HepG2 (cell line): Measurements from ENCODE around the gene NHP2. TPM values are rescaled to one million over a fixed set of nuclear protein-coding genes. Genes with fewer than 3 reads are reported as not detected.

Source experiments
- DNMT3B ChIP-seq: conservative IDR thresholded peaks from 2 replicates; pipeline ENCODE4 v1.6.1; 2016; ENCODE audit warnings: missing biosample characterization, control low read depth
- EEA1 ChIP-seq: sonication (generic); formaldehyde crosslinking; IDR thresholded peaks from 2 replicates; pipeline ENCODE4 v1.5.1; 2020; ENCODE audit warnings: mild to moderate bottlenecking, missing genetic modification reagents, borderline replicate concordance
- KDM6A ChIP-seq: IDR thresholded peaks from 2 replicates; pipeline ENCODE4 v1.6.1; 2016; ENCODE audit warnings: low read depth
- MAFG ChIP-seq: sonication (generic); formaldehyde crosslinking; IDR thresholded peaks from 2 replicates; pipeline ENCODE4 v1.5.1; 2020; ENCODE audit warnings: mild to moderate bottlenecking, missing genetic modification reagents
- SETDB1 ChIP-seq: sonication (generic); formaldehyde crosslinking; IDR thresholded peaks from 2 replicates; pipeline ENCODE4 v1.5.1; 2020; ENCODE audit warnings: missing genetic modification reagents, mild to moderate bottlenecking, borderline replicate concordance
- SOX5 ChIP-seq: IDR thresholded peaks from 2 replicates; pipeline ENCODE4 v1.6.1; 2016; ENCODE audit warnings: borderline replicate concordance
- TBP ChIP-seq: sonication (generic); formaldehyde crosslinking; IDR thresholded peaks from 2 replicates; pipeline ENCODE4 v1.5.0; 2020; ENCODE audit warnings: missing genetic modification reagents
- ZNF713 ChIP-seq: sonication (generic); formaldehyde crosslinking; IDR thresholded peaks from 2 replicates; pipeline ENCODE4 v1.4.0; 2020; ENCODE audit warnings: mild to moderate bottlenecking, missing genetic modification reagents
- polyA plus RNA-seq, 8 experiments: library from polyadenylated mRNA; depleted of rRNA in 3 of 8; stranded (reverse) in 7 of 8; unstranded in 1 of 8; fragments of >200 nt; fragmentation: Illumina TruSeq in 4 of 8; extraction: Trizol in 4 of 8; gene quantifications; 2 replicates each; pipeline versions ENCODE4 v1.2.1 to v1.2.3, GENCODE V29; 2011 to 2016; ENCODE audit warnings: low read depth in 4 of 8, missing spikeins in 1 of 8, mixed read lengths in 1 of 8; ENCODE audit not compliant: insufficient read depth in 1 of 8
- total RNA-seq, 5 experiments: library from RNA; depleted of rRNA; stranded (reverse); fragments of >200 nt; fragmentation: Illumina TruSeq; extraction: Trizol; gene quantifications; 2 replicates each; pipeline ENCODE4 v1.2.3, GENCODE V29; 2016; ENCODE audit warnings: low read depth in 1 of 5
- TF ChIP-seq, protein P1 (sequence below): sonication (generic); formaldehyde crosslinking; IDR thresholded peaks from 2 replicates; pipeline ENCODE4 v1.8.0; 2022; ENCODE audit warnings: mild to moderate bottlenecking, missing genetic modification reagents; ENCODE audit not compliant: insufficient replicate concordance
- TF ChIP-seq, protein P2 (sequence below): sonication (generic); formaldehyde crosslinking; conservative IDR thresholded peaks from 2 replicates; pipeline ENCODE4 v1.5.0; 2020; ENCODE audit warnings: missing genetic modification reagents
- TF ChIP-seq, protein P3 (sequence below): sonication (generic); formaldehyde crosslinking; IDR thresholded peaks from 2 replicates; pipeline ENCODE4 v1.4.0; 2020; ENCODE audit warnings: missing genetic modification reagents, borderline replicate concordance
- TF ChIP-seq, protein P4 (sequence below): sonication (generic); formaldehyde crosslinking; IDR thresholded peaks from 2 replicates; pipeline ENCODE4 v1.4.0; 2020; ENCODE audit warnings: missing genetic modification reagents
- TF ChIP-seq, protein P5 (sequence below): sonication (generic); formaldehyde crosslinking; IDR thresholded peaks from 2 replicates; pipeline ENCODE4 v1.8.1; 2023; ENCODE audit warnings: missing genetic modification reagents, mild to moderate bottlenecking, borderline replicate concordance
- TF ChIP-seq, protein P6 (sequence below): sonication (generic); formaldehyde crosslinking; conservative IDR thresholded peaks from 2 replicates; pipeline ENCODE4 v1.8.0; 2022; ENCODE audit warnings: low read depth, missing genetic modification reagents
- TF ChIP-seq, protein P7 (sequence below): sonication (generic); formaldehyde crosslinking; IDR thresholded peaks from 2 replicates; pipeline ENCODE4 v1.4.0; 2020; ENCODE audit warnings: missing genetic modification reagents

The NHP2 gene
- total and polyA plus RNA-seq, 2 of the 13 experiments (the other 11 are each of a cell fraction or from before 2014, with no cell fraction given): 56.2 to 96.1 TPM

DNA sequence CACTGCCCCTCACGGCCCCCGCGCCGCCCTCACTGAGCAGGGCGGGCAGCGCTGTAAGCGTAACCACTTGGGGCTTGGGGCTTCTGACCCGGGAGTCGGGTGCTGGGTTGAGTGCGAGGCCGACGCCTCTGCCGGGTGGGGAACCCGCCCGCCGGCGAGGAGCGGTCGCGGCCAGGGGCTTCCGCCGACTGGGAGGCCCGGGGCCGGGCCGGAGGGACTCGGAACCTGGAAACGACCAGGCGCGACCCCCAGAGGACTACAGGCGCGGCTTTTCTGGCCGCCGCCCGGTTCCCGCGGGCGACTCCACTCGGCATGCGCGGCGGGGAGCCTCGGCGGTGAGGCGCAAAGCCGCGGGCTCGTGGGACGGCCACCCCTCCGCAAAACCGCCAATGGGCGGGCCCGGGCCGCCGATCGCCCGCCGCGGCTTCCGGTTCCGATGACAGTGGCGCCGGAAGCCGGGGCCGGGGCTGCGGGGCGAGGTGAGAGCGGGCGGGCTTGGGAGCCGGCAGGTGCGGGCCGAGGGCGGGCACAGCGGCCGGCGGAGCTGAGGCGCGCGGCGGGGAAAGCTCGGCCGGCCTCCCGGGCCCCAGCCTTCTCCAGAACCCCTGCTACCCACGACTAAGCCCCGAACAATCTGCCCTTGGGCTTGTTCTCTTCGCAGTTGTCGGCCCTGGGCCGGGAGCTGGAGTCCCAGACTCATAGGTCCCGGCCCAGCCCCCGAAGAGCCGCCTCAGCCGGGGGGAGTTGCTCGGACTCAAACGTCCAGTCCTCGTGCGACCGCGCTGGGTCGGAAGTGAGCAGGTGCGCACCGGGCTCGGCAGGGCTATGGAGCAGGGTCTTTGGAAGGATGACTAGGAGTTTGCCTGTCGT lies 22.9 kb downstream of the NHP2 start, which contains the start of gene RMND5B (continued):
- TF ChIP-seq, protein P1, sequence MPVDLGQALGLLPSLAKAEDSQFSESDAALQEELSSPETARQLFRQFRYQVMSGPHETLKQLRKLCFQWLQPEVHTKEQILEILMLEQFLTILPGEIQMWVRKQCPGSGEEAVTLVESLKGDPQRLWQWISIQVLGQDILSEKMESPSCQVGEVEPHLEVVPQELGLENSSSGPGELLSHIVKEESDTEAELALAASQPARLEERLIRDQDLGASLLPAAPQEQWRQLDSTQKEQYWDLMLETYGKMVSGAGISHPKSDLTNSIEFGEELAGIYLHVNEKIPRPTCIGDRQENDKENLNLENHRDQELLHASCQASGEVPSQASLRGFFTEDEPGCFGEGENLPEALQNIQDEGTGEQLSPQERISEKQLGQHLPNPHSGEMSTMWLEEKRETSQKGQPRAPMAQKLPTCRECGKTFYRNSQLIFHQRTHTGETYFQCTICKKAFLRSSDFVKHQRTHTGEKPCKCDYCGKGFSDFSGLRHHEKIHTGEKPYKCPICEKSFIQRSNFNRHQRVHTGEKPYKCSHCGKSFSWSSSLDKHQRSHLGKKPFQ (CRISPR knock-in tag): no peak
- TF ChIP-seq MAFG (CRISPR knock-in tag): no peak
- no peak for TF ChIP-seq DNMT3B (CRISPR knock-in tag)
- TF ChIP-seq EEA1 (CRISPR knock-in tag): peak; percentile 86; the same call in 1 of the 2 replicates
- TF ChIP-seq, protein P2, sequence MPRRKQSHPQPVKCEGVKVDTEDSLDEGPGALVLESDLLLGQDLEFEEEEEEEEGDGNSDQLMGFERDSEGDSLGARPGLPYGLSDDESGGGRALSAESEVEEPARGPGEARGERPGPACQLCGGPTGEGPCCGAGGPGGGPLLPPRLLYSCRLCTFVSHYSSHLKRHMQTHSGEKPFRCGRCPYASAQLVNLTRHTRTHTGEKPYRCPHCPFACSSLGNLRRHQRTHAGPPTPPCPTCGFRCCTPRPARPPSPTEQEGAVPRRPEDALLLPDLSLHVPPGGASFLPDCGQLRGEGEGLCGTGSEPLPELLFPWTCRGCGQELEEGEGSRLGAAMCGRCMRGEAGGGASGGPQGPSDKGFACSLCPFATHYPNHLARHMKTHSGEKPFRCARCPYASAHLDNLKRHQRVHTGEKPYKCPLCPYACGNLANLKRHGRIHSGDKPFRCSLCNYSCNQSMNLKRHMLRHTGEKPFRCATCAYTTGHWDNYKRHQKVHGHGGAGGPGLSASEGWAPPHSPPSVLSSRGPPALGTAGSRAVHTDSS (CRISPR knock-in tag): 0 out of 2 replicates have a peak, but pooled peaks have one; percentile 36
- TF ChIP-seq SOX5 (CRISPR knock-in tag): no peak
- TF ChIP-seq, protein P3, sequence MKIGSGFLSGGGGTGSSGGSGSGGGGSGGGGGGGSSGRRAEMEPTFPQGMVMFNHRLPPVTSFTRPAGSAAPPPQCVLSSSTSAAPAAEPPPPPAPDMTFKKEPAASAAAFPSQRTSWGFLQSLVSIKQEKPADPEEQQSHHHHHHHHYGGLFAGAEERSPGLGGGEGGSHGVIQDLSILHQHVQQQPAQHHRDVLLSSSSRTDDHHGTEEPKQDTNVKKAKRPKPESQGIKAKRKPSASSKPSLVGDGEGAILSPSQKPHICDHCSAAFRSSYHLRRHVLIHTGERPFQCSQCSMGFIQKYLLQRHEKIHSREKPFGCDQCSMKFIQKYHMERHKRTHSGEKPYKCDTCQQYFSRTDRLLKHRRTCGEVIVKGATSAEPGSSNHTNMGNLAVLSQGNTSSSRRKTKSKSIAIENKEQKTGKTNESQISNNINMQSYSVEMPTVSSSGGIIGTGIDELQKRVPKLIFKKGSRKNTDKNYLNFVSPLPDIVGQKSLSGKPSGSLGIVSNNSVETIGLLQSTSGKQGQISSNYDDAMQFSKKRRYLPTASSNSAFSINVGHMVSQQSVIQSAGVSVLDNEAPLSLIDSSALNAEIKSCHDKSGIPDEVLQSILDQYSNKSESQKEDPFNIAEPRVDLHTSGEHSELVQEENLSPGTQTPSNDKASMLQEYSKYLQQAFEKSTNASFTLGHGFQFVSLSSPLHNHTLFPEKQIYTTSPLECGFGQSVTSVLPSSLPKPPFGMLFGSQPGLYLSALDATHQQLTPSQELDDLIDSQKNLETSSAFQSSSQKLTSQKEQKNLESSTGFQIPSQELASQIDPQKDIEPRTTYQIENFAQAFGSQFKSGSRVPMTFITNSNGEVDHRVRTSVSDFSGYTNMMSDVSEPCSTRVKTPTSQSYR (CRISPR knock-in tag): no peak
- no peak for TF ChIP-seq ZNF713 (CRISPR knock-in tag)
- TF ChIP-seq, protein P4, sequence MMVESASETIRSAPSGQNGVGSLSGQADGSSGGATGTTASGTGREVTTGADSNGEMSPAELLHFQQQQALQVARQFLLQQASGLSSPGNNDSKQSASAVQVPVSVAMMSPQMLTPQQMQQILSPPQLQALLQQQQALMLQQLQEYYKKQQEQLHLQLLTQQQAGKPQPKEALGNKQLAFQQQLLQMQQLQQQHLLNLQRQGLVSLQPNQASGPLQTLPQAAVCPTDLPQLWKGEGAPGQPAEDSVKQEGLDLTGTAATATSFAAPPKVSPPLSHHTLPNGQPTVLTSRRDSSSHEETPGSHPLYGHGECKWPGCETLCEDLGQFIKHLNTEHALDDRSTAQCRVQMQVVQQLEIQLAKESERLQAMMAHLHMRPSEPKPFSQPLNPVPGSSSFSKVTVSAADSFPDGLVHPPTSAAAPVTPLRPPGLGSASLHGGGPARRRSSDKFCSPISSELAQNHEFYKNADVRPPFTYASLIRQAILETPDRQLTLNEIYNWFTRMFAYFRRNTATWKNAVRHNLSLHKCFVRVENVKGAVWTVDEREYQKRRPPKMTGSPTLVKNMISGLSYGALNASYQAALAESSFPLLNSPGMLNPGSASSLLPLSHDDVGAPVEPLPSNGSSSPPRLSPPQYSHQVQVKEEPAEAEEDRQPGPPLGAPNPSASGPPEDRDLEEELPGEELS (CRISPR knock-in tag): no peak
- TF ChIP-seq, protein P5, sequence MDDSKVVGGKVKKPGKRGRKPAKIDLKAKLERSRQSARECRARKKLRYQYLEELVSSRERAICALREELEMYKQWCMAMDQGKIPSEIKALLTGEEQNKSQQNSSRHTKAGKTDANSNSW (CRISPR knock-in tag): no peak
- TF ChIP-seq, protein P6, sequence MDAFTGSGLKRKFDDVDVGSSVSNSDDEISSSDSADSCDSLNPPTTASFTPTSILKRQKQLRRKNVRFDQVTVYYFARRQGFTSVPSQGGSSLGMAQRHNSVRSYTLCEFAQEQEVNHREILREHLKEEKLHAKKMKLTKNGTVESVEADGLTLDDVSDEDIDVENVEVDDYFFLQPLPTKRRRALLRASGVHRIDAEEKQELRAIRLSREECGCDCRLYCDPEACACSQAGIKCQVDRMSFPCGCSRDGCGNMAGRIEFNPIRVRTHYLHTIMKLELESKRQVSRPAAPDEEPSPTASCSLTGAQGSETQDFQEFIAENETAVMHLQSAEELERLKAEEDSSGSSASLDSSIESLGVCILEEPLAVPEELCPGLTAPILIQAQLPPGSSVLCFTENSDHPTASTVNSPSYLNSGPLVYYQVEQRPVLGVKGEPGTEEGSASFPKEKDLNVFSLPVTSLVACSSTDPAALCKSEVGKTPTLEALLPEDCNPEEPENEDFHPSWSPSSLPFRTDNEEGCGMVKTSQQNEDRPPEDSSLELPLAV (CRISPR knock-in tag): no peak
- no peak for TF ChIP-seq SETDB1
- TF ChIP-seq TBP (CRISPR knock-in tag): 0 out of 2 replicates have a peak, but pooled peaks have one; percentile 52
- TF ChIP-seq, protein P7, sequence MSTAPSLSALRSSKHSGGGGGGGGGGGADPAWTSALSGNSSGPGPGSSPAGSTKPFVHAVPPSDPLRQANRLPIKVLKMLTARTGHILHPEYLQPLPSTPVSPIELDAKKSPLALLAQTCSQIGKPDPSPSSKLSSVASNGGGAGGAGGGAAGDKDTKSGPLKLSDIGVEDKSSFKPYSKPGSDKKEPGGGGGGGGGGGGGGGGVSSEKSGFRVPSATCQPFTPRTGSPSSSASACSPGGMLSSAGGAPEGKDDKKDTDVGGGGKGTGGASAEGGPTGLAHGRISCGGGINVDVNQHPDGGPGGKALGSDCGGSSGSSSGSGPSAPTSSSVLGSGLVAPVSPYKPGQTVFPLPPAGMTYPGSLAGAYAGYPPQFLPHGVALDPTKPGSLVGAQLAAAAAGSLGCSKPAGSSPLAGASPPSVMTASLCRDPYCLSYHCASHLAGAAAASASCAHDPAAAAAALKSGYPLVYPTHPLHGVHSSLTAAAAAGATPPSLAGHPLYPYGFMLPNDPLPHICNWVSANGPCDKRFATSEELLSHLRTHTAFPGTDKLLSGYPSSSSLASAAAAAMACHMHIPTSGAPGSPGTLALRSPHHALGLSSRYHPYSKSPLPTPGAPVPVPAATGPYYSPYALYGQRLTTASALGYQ (CRISPR knock-in tag): peak; percentile 58; the same call in 1 of the 2 replicates
- no peak for TF ChIP-seq KDM6A
